ENCODE measurements around the gene GABRD. TPM values are rescaled to one million over a fixed set of nuclear protein-coding genes. Genes with fewer than 3 reads are reported as not detected.

The GABRD gene
- total RNA-seq, 1 donor from 2014 or later = not detected

DNA sequence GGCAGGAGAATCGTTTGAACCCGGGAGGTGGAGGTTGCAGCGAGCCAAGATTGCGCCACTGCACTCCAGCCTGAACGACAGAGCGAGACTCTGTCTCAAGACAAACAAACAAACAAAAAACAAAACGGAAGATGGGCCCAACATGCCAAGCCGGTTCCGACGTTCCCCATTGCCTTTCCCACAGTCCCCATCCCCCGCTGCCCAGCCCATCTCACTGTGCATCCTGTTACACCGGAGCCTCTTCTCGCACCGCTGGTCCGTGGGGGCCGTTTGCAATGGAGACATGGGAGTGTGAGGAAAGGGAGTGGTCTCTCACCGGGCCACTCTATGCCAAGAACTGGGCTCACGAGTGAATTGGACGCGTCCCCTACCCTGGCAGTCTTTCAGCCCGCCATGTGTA lies 14.3 kb upstream of the GABRD start:
- Histone ChIP-seq H3K4me1 (peaks cover 10% of the 10 kb centered on the region), H3K27me3 (peaks cover 10% of the 10 kb centered on the region), H3K27ac (no peak overlapping the region), H3K4me3 (no peak overlapping the region), H3K9me3 (no peaks in the 10 kb centered on the region), H3K36me3 (no peaks in the 10 kb centered on the region)
- intact Hi-C loops (cut with DNase I) = no loop called here
- no peak for DNase-seq (ENCODE audit: extremely low spot score in 2 of 2)
- TF ChIP-seq POLR2AphosphoS5 (IDR thresholded peaks at IDR 0.05; ENCODE audit: insufficient read depth in 1 of 2, low read depth in 1 of 2) (no peak), POLR2A (IDR thresholded peaks at IDR 0.05) (no peak)
- TF ChIP-seq, protein P1, sequence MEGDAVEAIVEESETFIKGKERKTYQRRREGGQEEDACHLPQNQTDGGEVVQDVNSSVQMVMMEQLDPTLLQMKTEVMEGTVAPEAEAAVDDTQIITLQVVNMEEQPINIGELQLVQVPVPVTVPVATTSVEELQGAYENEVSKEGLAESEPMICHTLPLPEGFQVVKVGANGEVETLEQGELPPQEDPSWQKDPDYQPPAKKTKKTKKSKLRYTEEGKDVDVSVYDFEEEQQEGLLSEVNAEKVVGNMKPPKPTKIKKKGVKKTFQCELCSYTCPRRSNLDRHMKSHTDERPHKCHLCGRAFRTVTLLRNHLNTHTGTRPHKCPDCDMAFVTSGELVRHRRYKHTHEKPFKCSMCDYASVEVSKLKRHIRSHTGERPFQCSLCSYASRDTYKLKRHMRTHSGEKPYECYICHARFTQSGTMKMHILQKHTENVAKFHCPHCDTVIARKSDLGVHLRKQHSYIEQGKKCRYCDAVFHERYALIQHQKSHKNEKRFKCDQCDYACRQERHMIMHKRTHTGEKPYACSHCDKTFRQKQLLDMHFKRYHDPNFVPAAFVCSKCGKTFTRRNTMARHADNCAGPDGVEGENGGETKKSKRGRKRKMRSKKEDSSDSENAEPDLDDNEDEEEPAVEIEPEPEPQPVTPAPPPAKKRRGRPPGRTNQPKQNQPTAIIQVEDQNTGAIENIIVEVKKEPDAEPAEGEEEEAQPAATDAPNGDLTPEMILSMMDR (IDR thresholded peaks at IDR 0.05) = no peak

DNA sequence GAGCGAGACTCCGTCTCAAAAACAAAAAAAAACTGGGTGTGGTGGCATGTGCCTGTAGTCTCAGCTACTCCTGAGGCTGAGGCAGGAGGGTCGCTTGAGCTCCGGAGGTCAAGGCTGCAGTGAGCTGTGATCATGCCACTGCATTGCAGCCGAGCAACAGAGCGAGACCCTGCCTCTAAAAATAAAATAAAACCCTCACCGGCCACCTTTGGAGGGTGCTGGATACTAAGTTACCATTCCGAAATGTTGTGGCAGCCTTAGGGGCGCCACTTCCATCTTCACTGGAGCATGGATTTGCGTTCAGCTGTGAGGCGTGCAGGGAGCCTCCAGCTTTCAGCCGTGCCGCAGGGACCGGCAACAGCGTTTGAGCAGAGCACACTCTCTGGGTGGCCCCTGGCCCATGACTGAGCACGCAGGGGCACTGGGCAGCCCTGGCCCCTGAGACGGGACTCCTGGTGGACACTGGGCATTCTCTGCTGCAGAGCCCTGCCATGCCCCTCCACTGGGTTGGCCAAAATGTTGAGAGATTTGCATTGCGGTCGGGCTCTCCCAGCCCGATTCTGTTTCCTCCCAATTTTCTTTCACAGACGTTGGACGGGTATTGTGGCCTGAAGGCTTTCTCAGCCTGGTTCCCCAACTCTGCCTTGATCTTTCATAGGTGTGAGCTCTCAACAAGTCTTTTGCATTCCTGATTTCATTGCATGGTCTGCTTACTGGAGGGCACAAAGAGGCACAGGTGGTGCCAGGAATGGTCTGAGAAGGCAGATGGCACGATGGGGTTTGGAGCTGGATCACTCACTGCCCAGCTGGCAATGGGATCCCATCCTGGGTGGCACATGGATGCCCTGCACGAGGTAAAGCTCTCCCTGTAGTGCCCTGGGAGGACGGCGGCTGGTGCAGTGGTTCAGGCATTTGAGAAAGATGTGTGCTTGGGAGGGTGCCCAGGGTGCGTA lies 9.8 kb upstream of the GABRD start:
- intact Hi-C loops (cut with DNase I) = no loop called here
- Histone ChIP-seq H3K27me3 (no peaks in the 10 kb centered on the region), H3K4me3 (no peak overlapping the region)

DNA sequence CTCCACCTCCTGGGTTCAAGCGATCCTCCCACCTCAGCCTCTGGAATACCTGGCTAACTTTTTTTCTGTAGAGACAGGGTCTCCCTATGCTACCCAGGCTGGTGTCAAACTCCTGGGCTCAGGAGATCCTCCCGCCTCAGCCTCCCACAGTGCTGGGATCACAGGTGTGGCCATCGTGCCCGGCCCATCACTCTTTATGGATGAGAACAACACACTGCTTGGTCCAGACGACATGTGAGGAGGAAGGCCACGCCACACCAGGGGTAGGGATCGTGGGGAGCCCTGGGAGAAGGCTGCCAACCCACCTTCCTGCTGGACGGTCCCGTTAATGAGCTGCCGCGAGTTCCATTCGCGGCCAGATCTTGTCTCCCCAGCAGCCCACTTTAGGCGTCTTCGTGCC lies 5.0 kb upstream of the GABRD start:
- intact Hi-C loops (cut with DNase I) = no loop called here
- DNase-seq (ENCODE audit: extremely low spot score in 2 of 2) = no peak
- H3K27ac ChIP-seq = no peak overlapping the region
- no peaks in the 10 kb centered on the region for H3K4me1 ChIP-seq
- H3K4me3 ChIP-seq = no peak overlapping the region
- no peaks in the 10 kb centered on the region for H3K27me3 ChIP-seq
- TF ChIP-seq POLR2A (IDR thresholded peaks at IDR 0.05) = no peak
- TF ChIP-seq, protein P1 (IDR thresholded peaks at IDR 0.05) = no peak
- no peaks in the 10 kb centered on the region for H3K9me3 ChIP-seq
- no peaks in the 10 kb centered on the region for H3K36me3 ChIP-seq

More for the DNA sequence above, 9.8 kb upstream of the GABRD start:
- Histone ChIP-seq H3K27ac (no peak overlapping the region), H3K36me3 (no peaks in the 10 kb centered on the region), H3K9me3 (no peaks in the 10 kb centered on the region), H3K4me1 (no peaks in the 10 kb centered on the region)
- no peak for DNase-seq (ENCODE audit: extremely low spot score in 2 of 2)
- TF ChIP-seq POLR2AphosphoS5 (IDR thresholded peaks at IDR 0.05; ENCODE audit: insufficient read depth in 1 of 2, low read depth in 1 of 2) (no peak), POLR2A (IDR thresholded peaks at IDR 0.05) (no peak)
- TF ChIP-seq, protein P1 (IDR thresholded peaks at IDR 0.05) = no peak

- Histone ChIP-seq H3K9me3 (no peaks in the 10 kb centered on the region), H3K27me3 (peaks cover 4% of the 10 kb centered on the region), H3K27ac (no peak overlapping the region), H3K36me3 (no peaks in the 10 kb centered on the region), H3K4me3 (no peak overlapping the region), H3K4me1 (peaks cover 7% of the 10 kb centered on the region)
- TF ChIP-seq, protein P1 (IDR thresholded peaks at IDR 0.05) = no peak
- TF ChIP-seq POLR2AphosphoS5 (IDR thresholded peaks at IDR 0.05; ENCODE audit: insufficient read depth in 1 of 2, low read depth in 1 of 2) (no peak), POLR2A (IDR thresholded peaks at IDR 0.05) (no peak)
- intact Hi-C loops (cut with DNase I) = no loop called here
- DNase-seq (ENCODE audit: extremely low spot score in 2 of 2) = no peak
Measured at GRCh38 chr1:2014741-2015735, 4.1 kb upstream of the GABRD start.

All from vagina (tissue), 2 donors.